HepG2 (cell line): Measurements from ENCODE around the gene TNFSF9. TPM values are rescaled to one million over a fixed set of nuclear protein-coding genes. Genes with fewer than 3 reads are reported as not detected.

Source experiments
- ATAC-seq: fragments of 200-7000 bp; cut with Tn5 transposase; 3 replicates; pipeline ENCODE4 v1.9.1; 2020; ENCODE audit warnings: mild to moderate bottlenecking, moderate library complexity
- BruUV-seq: library from RNA; stranded (reverse); fragments of 400-500 nt; replicated peaks from 2 replicates; lab custom pipeline; 2021; lab: Mats Ljungman, UMichigan
- CTCF ChIA-PET: fragments of 300-600 bp; formaldehyde crosslinking; extraction: SDS; loops from one replicate; lab custom pipeline; 2021; ENCODE audit warnings: low total read pairs, inconsistent platforms, low intra/inter-chr PET ratio; lab: Yijun Ruan, JAX
- POLR2A ChIA-PET: fragments of 350-600 bp; sonication (Branson Sonifier 250); formaldehyde crosslinking; loops from one replicate; lab custom pipeline; 2020; ENCODE audit warnings: antibody characterized with exemption, inconsistent platforms; lab: Yijun Ruan, JAX
- DNase-seq: peaks from one replicate; pipeline ENCODE4 v3.0.0-alpha.2; 2015; ENCODE audit warnings: low spot score
- FAIRE-seq: peaks from 3 replicates; lab custom pipeline; 2011; peaks lifted over from hg19 to GRCh38; lab: Jason Lieb, UNC
- H2AFZ ChIP-seq: one replicate; pipeline ENCODE4 v1.6.1; 2011; ENCODE audit warnings: low read length, inconsistent platforms
- H3K27ac ChIP-seq: fragments of 300-600 bp; 3 replicates; pipeline ENCODE4 v1.8.0; 2011; ENCODE audit warnings: mixed run types, mild to moderate bottlenecking, mixed read lengths, low read length, inconsistent platforms; ENCODE audit not compliant: insufficient read depth; ENCODE audit errors: extremely low read length
- H3K27me3 ChIP-seq, 2 experiments: fragments of 200-600 bp in 1 of 2; 2 replicates in 1 of 2; 3 replicates in 1 of 2; pipeline versions ENCODE4 v1.6.0 to v1.8.0; 2011; ENCODE audit warnings: low read length in 2 of 2, mild to moderate bottlenecking in 2 of 2, moderate library complexity in 2 of 2, inconsistent platforms in 1 of 2; ENCODE audit not compliant: insufficient read depth in 2 of 2, control insufficient read depth in 1 of 2
- H3K36me3 ChIP-seq, 2 experiments: fragments of 200-600 bp in 1 of 2; replicated peaks in 1 of 2; 2 replicates in 1 of 2; 3 replicates in 1 of 2; pipeline versions ENCODE4 v1.5.1 to v1.8.0; 2011; ENCODE audit warnings: low read length in 2 of 2, inconsistent platforms in 1 of 2; ENCODE audit not compliant: insufficient read depth in 2 of 2, control insufficient read depth in 1 of 2
- H3K4me1 ChIP-seq: 2 replicates; pipeline ENCODE4 v1.5.1; 2012; ENCODE audit warnings: low read length, inconsistent platforms; ENCODE audit not compliant: insufficient read depth
- H3K4me2 ChIP-seq: 2 replicates; pipeline ENCODE4 v1.6.0; 2011; ENCODE audit warnings: low read depth, low read length, inconsistent platforms
- H3K4me3 ChIP-seq, 3 experiments: fragments of 200-600 bp in 1 of 3; sonication (generic), shearing (Covaris generic) in 1 of 3; replicated peaks in 1 of 3; 2 replicates each; pipeline ENCODE4 v1.5.1; 2011 to 2016; ENCODE audit warnings: low read length in 3 of 3, inconsistent platforms in 2 of 3, low read depth in 2 of 3, mild to moderate bottlenecking in 2 of 3, control low read depth in 1 of 3, mixed read lengths in 1 of 3; ENCODE audit not compliant: insufficient read depth in 1 of 3
- H3K79me2 ChIP-seq: one replicate; pipeline ENCODE4 v1.6.1; 2011; ENCODE audit warnings: low read length, inconsistent platforms; ENCODE audit not compliant: insufficient read depth
- H3K9ac ChIP-seq: 2 replicates; pipeline ENCODE4 v1.6.0; 2011; ENCODE audit warnings: mild to moderate bottlenecking, low read depth, low read length, inconsistent platforms; ENCODE audit not compliant: insufficient read depth
- H3K9me3 ChIP-seq: 2 replicates; pipeline ENCODE4 v1.5.1; 2012; ENCODE audit warnings: mild to moderate bottlenecking, low read length
- H4K20me1 ChIP-seq: 2 replicates; pipeline ENCODE4 v1.6.0; 2011; ENCODE audit warnings: inconsistent platforms, mild to moderate bottlenecking, low read length, moderate library complexity; ENCODE audit not compliant: insufficient read depth
- ESRRA ChIP-seq: sonication (generic); formaldehyde crosslinking; IDR thresholded peaks from 2 replicates; pipeline ENCODE4 v1.5.1; 2020; ENCODE audit warnings: mild to moderate bottlenecking, low read depth, missing genetic modification reagents
- HES4 ChIP-seq: sonication (generic); formaldehyde crosslinking; IDR thresholded peaks from 2 replicates; pipeline ENCODE4 v1.9.0; 2021; ENCODE audit warnings: mild to moderate bottlenecking, missing genetic modification reagents, borderline replicate concordance
- NFATC3 ChIP-seq: sonication (generic); formaldehyde crosslinking; IDR thresholded peaks from 2 replicates; pipeline ENCODE4 v1.5.1; 2020; ENCODE audit warnings: mild to moderate bottlenecking, missing genetic modification reagents
- TMF1 ChIP-seq: sonication (generic); formaldehyde crosslinking; IDR thresholded peaks from 2 replicates; pipeline ENCODE4 v1.8.1; 2022; ENCODE audit warnings: low read depth, missing genetic modification reagents
- ZNF569 ChIP-seq: sonication (generic); formaldehyde crosslinking; IDR thresholded peaks from 2 replicates; pipeline ENCODE4 v1.5.0; 2020; ENCODE audit warnings: mild to moderate bottlenecking, missing genetic modification reagents, moderate library complexity, borderline replicate concordance
- whole genome bisulfite sequencing: methylation state at CpG from one replicate; pipeline ENCODE4 v1.1.6; 2017; ENCODE audit warnings: low lambda C conversion rate; 5-methylcytosine and 5-hydroxymethylcytosine counted together
- in situ Hi-C: cut with HindIII; loops from 2 replicates; pipeline ENCODE4 v1.10.0; 2017; ENCODE audit warnings: low pct_unique_long_range_greater_than_20kb; ENCODE audit not compliant: extremely low pct_ligation_motif_present
- intact Hi-C: fragments of 100-400 bp; cut with micrococcal nuclease; formaldehyde crosslinking; loops from one replicate; pipeline ENCODE4 v1.10.0; 2022; ENCODE audit not compliant: unreplicated experiment
- polyA plus RNA-seq, 8 experiments: library from polyadenylated mRNA; depleted of rRNA in 3 of 8; stranded (reverse) in 7 of 8; unstranded in 1 of 8; fragments of >200 nt; fragmentation: Illumina TruSeq in 4 of 8; extraction: Trizol in 4 of 8; gene quantifications; 2 replicates each; pipeline versions ENCODE4 v1.2.1 to v1.2.3, GENCODE V29; 2011 to 2016; ENCODE audit warnings: low read depth in 4 of 8, missing spikeins in 1 of 8, mixed read lengths in 1 of 8; ENCODE audit not compliant: insufficient read depth in 1 of 8
- total RNA-seq, 5 experiments: library from RNA; depleted of rRNA; stranded (reverse); fragments of >200 nt; fragmentation: Illumina TruSeq; extraction: Trizol; gene quantifications; 2 replicates each; pipeline ENCODE4 v1.2.3, GENCODE V29; 2016; ENCODE audit warnings: low read depth in 1 of 5
- TF ChIP-seq, protein P1 (sequence below): sonication (generic); formaldehyde crosslinking; IDR thresholded peaks from 2 replicates; pipeline ENCODE4 v1.8.1; 2023; ENCODE audit warnings: missing genetic modification reagents, mild to moderate bottlenecking, borderline replicate concordance
- TF ChIP-seq, protein P2 (sequence below): sonication (generic); formaldehyde crosslinking; IDR thresholded peaks from 2 replicates; pipeline ENCODE4 v1.8.0; 2022; ENCODE audit warnings: missing genetic modification reagents, mild to moderate bottlenecking, borderline replicate concordance
- TF ChIP-seq, protein P3 (sequence below): IDR thresholded peaks from 2 replicates; pipeline ENCODE4 v1.6.1; 2016; ENCODE audit warnings: low read depth, control low read depth
- TF ChIP-seq, protein P4 (sequence below), 2 experiments: sonication (generic) in 1 of 2; formaldehyde crosslinking in 1 of 2; IDR thresholded peaks; 2 replicates each; pipeline versions ENCODE4 v1.6.1 to v1.9.0; 2014 to 2022; ENCODE audit warnings: antibody characterized with exemption in 1 of 2, borderline replicate concordance in 1 of 2, inconsistent platforms in 1 of 2, low read depth in 1 of 2, missing genetic modification reagents in 1 of 2
- TF ChIP-seq, protein P5 (sequence below): sonication (generic); formaldehyde crosslinking; IDR thresholded peaks from 2 replicates; pipeline ENCODE4 v1.5.1; 2020; ENCODE audit warnings: missing genetic modification reagents, mild to moderate bottlenecking, borderline replicate concordance
- TF ChIP-seq, protein P6 (sequence below): sonication (generic); formaldehyde crosslinking; IDR thresholded peaks from 2 replicates; pipeline ENCODE4 v1.4.0; 2020; ENCODE audit warnings: missing genetic modification reagents, low read depth, mild to moderate bottlenecking, borderline replicate concordance

Gene TNFSF9
- total and polyA plus RNA-seq, 2 of the 13 experiments (the other 11 are each of a cell fraction or from before 2014, with no cell fraction given): 1.0 to 1.8 TPM

DNA sequence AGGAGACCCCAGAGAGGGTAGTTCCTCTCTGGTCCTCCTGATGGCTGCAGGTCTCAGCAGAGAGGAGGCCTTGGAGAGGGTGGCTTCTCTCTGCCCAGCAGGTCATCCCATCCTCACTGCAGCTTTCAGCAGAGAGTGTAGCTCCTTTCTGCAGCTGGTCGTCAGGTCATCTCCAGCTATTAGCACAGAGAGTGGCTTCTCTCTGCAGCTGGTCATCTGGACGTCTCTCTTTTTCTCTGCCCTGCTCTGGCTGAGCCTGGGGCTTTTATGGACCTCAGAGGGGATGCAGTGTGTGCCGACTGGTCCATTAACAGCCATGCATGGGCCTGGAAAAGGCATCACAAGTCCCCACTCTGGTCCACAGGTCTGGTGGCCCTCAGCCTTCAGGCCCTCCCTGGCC lies 20.3 kb downstream of the TNFSF9 start:
- no peak for FAIRE-seq
- no peak overlapping the region for H3K9ac ChIP-seq
- no peak overlapping the region for H3K27ac ChIP-seq

More for the DNA sequence above, 20.3 kb downstream of the TNFSF9 start:
- intact Hi-C loops: no loop called here
- POLR2A ChIA-PET: interaction anchor here (1.1 kb wide), 1 partner anchor 20 kb away, joined by 4 read pairs; the partner anchor contains the start of gene TNFSF9
- DNase-seq: no peak
- no peak overlapping the region for H2AFZ ChIP-seq
- no peaks in the 10 kb centered on the region for H3K79me2 ChIP-seq
- no peaks in the 10 kb centered on the region for H3K9me3 ChIP-seq
- in situ Hi-C loops: no loop called here
- H3K36me3 ChIP-seq: no peaks in the 10 kb centered on the region
- TF ChIP-seq TMF1 (CRISPR knock-in tag) (no peak), NFATC3 (CRISPR knock-in tag) (no peak), ESRRA (no peak), ZNF569 (CRISPR knock-in tag) (no peak), HES4 (CRISPR knock-in tag) (no peak)
- TF ChIP-seq, protein P1, sequence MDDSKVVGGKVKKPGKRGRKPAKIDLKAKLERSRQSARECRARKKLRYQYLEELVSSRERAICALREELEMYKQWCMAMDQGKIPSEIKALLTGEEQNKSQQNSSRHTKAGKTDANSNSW (CRISPR knock-in tag): no peak
- TF ChIP-seq, protein P2, sequence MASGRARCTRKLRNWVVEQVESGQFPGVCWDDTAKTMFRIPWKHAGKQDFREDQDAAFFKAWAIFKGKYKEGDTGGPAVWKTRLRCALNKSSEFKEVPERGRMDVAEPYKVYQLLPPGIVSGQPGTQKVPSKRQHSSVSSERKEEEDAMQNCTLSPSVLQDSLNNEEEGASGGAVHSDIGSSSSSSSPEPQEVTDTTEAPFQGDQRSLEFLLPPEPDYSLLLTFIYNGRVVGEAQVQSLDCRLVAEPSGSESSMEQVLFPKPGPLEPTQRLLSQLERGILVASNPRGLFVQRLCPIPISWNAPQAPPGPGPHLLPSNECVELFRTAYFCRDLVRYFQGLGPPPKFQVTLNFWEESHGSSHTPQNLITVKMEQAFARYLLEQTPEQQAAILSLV (CRISPR knock-in tag): no peak
- TF ChIP-seq, protein P3, sequence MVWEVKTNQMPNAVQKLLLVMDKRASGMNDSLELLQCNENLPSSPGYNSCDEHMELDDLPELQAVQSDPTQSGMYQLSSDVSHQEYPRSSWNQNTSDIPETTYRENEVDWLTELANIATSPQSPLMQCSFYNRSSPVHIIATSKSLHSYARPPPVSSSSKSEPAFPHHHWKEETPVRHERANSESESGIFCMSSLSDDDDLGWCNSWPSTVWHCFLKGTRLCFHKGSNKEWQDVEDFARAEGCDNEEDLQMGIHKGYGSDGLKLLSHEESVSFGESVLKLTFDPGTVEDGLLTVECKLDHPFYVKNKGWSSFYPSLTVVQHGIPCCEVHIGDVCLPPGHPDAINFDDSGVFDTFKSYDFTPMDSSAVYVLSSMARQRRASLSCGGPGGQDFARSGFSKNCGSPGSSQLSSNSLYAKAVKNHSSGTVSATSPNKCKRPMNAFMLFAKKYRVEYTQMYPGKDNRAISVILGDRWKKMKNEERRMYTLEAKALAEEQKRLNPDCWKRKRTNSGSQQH (CRISPR knock-in tag): no peak
- TF ChIP-seq, protein P4, sequence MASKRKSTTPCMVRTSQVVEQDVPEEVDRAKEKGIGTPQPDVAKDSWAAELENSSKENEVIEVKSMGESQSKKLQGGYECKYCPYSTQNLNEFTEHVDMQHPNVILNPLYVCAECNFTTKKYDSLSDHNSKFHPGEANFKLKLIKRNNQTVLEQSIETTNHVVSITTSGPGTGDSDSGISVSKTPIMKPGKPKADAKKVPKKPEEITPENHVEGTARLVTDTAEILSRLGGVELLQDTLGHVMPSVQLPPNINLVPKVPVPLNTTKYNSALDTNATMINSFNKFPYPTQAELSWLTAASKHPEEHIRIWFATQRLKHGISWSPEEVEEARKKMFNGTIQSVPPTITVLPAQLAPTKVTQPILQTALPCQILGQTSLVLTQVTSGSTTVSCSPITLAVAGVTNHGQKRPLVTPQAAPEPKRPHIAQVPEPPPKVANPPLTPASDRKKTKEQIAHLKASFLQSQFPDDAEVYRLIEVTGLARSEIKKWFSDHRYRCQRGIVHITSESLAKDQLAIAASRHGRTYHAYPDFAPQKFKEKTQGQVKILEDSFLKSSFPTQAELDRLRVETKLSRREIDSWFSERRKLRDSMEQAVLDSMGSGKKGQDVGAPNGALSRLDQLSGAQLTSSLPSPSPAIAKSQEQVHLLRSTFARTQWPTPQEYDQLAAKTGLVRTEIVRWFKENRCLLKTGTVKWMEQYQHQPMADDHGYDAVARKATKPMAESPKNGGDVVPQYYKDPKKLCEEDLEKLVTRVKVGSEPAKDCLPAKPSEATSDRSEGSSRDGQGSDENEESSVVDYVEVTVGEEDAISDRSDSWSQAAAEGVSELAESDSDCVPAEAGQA (IDR thresholded peaks at IDR 0.05; ENCODE audit: low read depth): no peak
- TF ChIP-seq, protein P4 (CRISPR knock-in tag; IDR thresholded peaks at IDR 0.05; ENCODE audit: borderline replicate concordance): no peak
- TF ChIP-seq, protein P5, sequence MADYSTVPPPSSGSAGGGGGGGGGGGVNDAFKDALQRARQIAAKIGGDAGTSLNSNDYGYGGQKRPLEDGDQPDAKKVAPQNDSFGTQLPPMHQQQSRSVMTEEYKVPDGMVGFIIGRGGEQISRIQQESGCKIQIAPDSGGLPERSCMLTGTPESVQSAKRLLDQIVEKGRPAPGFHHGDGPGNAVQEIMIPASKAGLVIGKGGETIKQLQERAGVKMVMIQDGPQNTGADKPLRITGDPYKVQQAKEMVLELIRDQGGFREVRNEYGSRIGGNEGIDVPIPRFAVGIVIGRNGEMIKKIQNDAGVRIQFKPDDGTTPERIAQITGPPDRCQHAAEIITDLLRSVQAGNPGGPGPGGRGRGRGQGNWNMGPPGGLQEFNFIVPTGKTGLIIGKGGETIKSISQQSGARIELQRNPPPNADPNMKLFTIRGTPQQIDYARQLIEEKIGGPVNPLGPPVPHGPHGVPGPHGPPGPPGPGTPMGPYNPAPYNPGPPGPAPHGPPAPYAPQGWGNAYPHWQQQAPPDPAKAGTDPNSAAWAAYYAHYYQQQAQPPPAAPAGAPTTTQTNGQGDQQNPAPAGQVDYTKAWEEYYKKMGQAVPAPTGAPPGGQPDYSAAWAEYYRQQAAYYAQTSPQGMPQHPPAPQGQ (CRISPR knock-in tag): no peak
- TF ChIP-seq, protein P6, sequence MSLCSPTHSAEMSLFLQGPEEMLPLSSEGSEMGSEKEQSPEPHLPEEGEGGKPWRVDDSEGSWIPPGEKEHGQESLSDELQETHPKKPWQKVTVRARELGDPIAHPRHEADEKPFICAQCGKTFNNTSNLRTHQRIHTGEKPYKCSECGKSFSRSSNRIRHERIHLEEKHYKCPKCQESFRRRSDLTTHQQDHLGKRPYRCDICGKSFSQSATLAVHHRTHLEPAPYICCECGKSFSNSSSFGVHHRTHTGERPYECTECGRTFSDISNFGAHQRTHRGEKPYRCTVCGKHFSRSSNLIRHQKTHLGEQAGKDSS (CRISPR knock-in tag): no peak
- CTCF ChIA-PET: no interaction called here
- H3K4me2 ChIP-seq: peak overlapping the region; percentile 73
- ATAC-seq: peak; percentile 46
- no peaks in the 10 kb centered on the region for H4K20me1 ChIP-seq
- H3K27me3 ChIP-seq: no peaks in the 10 kb centered on the region
- peak overlapping the region in 1 of 3 experiments; percentile 59; a peak in 1 of 6 replicates for H3K4me3 ChIP-seq
- BruUV-seq: no TSS peak
- WGBS: 14% methylated on average over 2 of the region's 3 CpGs
- peaks cover 22% of the 10 kb centered on the region; the same call in 1 of the 2 replicates for H3K4me1 ChIP-seq
